Cortex of kidney (tissue), 1 donor: ENCODE data around the gene LNPEP.

Experiments used
- DNase-seq: peaks from one replicate; lab custom pipeline; 2025; lab: John Stamatoyannopoulos, UW

The LNPEP gene

DNA sequence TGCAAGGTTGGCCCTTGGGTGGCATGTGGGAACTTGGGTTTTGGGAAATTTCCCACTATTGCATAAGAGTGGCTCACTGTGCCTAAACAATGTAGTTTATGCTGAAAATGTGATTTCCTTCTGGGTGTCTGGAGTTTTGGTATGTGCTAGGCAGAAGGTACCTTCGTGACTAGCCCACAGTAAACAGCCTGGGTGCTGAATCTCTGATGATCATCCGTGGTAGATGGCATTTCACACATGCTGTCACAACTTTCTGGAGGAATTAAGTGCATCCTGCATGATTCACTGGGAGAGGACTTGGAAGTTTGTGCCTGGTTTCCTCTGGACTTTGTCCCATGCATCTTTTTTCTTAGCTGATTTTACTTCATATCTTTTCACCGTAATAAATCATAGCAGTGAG is 64.5 kb downstream of the LNPEP start:
- no peak for DNase-seq

DNA sequence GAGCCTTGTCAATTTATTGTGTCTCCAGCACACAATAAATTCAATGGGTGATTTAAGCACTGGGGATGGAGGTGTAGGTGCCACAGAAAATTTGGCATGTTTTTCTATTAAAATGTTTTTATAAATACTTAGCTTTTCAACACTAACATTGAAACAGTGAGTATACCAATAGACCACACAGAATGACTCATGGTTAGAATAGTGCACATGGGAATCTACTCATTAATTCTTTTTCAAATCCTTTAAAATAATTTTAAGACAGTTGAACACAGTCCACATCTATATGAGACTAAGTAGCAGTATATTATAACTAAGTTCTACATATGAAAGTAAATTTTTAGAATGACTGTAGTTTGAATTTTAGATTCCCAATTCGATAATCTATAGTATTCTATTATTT is 67.1 kb downstream of the LNPEP start:
- DNase-seq: no peak

DNA sequence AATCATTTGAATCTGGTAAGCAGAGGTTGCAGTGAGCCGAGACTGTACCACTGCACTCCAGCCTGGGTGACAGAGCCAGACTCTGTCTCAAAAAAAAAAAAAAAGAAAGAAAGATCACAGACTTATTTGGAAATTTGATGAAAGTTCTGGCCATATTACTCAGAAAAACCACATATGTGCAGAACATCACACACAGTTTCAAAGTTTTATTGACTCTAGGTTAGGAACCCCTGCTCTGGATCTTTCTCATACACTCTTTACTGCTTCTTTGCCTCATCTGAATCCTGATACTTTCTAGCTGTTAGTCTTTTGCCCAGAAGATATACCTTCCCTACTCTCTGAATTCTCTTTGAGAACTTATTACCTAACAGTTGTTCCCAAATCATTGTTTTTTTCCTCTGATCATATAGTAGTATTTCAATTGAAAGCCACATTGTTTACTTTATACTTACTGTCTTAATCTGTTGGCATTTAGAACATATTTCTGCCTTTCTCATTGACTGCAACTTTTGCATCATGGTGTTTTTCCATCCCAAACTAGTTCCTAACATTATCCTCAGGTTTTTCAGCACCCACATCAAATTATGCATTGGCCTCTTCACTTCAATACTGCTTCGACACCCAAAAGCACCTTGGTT is 68.7 kb downstream of the LNPEP start:
- no peak for DNase-seq

DNA sequence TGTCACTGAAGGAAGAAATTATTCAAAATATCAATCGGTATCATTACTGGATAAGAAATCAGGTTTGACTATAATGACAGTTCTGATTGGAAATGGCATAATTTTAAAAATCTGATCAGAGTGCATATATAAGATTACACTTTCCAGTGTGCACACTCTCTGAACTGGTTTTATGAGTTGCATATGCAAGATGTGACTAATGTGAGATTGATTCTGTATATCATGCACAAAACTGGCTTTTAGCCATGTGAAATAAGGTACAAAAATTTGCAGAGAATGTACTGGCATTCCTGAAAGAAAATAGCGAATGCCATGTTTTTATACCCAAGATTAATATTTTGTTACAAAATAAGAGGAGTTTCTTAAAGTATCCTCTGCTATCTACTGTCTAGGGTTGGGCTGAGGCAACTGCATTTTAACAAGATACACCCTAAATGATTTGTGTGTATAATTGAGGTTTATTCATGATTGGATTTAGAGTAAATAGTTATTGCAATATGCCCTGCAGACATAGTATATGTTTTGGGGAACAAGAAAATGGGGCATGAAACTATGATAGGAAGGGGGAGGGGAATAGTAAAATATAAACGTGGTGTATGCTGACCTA is 70.7 kb downstream of the LNPEP start:
- DNase-seq: no peak

DNA sequence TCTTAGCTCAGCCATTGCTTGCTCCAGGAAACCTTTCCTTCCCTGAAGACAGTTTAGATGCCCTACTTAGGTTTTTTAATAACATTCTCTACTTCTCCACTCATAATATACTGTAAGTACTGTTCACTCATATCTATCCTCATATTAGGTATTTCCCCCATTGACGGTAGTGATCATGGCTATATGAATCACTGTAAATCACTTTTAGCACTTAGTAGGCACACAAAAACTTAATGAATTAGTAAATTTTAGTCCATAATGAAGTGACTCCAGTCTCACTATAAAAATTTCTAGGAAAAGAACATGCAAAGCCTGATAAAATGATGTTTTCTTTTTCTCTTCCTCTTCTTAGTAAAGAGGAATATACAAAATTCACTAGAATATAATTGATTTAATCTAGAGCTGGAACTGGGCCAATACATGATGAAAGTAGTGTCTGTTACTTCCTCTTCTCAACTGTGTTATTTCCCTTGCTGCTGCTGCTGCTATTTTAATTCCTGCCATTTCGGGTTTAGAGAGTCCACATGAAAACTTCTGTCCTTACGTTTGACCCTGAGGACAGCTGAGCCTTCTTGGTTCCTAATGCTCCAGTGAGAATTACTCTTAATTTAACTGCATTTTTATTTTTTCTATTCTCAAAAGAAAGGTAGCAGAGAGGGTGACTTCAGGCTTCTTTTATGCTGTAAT is 73.5 kb downstream of the LNPEP start:
- DNase-seq: no peak

DNA sequence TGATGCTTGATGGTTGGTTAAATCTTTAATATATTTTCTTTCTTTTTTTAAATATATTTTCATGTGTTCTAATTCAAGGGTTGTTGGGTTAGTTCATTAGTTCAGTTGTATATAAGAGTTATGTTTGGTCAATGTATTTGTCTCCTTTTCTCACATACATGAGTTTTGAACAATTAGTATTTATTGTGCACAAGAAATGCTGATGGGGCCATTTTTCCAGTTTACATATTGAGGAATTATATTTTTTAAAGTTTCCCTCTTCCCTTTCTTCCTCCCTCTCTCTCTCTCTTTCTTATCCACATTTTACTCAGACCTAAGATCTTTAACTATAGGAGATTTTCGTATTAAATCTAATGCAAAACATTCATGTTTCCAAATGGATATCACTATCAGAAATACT is 74.0 kb downstream of the LNPEP start:
- no peak for DNase-seq

DNA sequence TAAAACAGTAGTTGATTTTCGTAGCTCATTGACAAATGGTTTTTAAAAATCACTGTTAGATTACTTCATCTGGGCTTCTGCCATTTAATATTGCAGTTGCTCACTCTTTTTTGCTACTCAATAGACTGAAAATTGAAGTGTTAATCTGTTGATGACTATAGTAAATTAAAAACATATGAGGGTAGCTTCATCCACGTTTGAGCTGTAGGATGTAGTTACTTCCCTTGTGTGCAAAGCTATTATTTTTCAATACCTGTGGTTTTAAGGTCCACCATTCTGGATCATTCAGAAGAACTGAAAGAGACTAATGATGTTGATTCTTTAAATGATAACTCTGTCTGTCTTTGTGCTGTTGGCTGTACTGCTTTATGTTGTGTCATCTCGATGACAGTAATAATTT is 74.7 kb downstream of the LNPEP start:
- no peak for DNase-seq

DNA sequence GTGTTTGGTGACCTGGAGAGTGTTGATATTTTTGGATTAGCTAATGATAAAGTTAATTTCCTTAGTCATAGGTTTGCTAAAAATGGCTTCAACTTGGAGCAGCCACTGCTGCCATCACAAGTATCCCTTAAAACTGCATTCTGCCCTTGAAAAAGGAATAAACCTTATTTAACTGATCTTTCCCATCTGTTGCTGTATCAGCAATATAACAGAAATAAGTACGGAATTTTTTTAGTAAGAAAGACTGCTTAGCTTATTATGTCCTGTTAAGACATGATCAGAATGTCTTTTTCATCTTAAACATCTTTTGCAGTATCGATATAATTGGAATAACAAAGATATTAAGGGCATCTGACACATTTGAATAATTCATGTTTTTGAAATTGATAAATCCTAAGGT is 75.7 kb downstream of the LNPEP start:
- DNase-seq: no peak

DNA sequence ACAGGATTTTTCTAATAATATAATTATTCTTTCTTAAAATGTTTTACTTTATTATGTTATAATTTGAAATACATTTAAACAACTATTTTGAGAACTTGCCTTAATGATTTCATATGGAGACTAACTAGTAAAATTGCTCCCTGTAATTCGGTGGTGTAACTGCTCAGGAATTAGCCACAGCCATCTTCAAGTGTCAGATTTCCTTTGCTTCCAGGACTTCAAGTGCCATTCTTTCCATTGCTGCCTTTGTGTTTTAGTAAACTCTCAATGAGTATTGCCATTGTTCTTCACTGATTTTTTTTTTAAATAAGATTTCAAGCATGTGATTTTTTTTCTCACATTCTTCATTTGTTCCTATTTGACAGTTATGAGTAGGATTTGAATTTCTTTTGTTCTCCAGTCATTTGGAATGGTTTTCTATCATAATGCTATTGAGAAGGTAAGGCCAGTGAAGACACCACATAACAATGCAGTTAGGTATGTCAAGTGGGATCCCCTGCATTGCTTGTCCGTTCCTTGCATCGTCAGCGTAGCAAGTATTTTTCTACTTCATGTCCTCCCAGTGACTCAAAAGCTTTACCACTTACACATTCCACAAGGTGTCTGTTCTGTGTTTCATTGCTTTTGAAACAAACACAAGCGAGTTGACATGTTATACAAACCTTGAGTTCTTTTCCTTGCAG is 83.7 kb downstream of the LNPEP start:
- DNase-seq: no peak

DNA sequence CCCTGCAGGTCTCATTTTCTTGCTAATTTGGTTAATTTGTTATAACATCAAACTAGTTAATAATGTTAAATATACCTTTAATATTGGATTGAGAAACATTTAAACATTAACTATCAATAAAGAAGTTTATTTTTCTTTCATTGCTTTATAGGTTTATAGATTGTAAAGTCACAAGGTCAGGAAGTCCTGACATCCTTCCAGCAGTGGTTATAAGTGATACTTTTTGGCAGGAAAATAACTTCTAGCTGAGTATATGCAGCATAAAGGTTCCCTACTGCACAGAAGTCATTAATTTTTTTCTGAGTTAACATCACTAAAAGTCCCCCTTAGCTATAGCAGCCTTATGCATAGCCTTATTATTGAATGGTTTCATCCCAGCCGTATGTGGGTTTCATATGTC is 85.5 kb downstream of the LNPEP start:
- no peak for DNase-seq

DNA sequence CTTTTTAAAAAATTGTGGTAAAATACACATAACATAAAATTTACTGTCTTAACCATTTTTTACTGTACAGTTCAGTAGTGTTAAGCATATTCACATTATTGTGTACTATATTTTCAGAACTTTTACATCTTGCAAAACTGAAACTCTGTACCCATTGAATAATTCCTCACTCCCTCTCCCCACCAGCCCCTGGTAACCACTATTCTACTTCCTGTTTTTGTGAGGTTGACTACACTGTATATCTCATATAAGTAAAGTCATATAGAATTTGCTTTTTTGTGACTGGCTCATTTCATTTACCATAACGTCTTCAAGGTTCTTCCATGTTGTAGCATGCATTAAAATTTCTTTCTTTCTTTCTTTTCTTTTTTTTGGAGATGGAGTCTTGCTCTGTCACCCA is 87.0 kb downstream of the LNPEP start:
- DNase-seq: no peak

DNA sequence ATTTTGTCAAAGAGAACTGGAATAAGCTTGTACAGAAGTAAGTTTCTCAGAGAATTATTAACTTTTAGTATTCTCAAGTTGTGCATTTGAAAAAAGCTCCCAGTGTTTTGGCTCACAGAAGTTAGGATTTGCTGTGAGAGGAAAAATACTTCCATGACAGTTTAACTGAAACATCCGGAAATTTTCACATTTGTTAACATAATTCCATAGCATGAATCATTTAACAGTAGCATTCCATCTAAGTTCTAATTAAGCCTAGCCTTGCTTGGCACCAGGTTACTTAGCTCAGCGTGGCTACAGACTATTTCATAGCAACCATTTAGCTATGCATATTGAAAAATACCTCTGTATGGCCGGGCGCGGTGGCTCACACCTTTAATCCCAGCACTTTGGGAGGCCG is 90.8 kb downstream of the LNPEP start:
- DNase-seq: no peak

DNA sequence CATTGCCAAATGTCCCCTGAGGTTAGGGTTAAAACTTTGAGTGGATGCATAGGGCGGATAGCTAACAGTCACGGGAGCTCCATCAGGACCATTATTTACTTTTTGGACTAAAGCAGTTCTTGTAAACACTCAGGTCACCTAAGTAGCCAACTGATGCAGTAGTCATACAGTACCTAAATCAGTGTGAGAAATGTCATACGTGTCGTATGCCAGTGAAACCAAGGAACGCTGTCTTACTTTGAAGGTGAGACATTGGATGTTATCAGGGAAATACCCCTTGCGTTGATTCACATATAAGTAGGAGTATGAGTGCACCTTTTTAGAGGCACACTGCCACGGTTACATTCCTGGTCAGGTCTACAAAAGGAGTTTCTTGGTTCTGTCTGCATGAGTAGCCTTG is 101.9 kb downstream of the LNPEP start:
- DNase-seq: no peak

DNA sequence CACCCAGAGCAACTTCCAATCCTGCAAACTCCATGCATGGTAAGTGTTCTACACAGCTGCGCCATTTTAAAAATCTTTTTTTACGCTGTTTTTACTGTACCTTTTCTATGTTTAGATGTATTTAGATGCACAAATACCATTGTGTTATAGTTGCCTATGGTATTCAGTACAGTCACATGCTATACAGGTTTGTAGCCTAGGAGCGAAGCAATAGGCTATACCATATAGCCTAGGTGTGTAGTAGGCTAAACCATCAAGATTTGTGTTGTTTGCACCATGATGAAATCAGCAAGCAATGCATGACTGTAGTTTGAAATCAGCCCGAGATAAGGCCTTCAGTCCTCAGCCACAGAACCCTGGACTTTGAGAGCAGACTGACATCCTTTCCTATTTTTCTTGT is 105.4 kb downstream of the LNPEP start:
- DNase-seq: no peak

DNA sequence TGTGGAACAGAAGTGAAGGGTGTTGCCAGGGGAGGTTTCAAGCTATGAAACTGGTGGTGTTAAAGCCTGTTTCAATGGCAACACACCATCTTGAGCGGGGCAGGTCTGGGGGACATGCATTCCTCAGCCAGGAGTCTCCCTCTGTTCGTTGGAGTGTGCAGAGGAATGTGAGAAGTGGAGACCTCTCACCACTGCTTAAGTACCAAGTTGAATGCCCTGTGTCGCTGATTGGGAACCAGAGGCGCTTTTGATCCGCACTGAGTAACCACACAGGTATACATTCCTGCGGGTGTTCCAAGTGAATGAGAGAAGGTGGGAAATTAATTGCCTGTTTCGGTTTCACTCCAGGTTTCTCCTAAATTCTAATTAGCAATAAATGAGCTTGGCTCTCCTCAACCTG is 107.1 kb downstream of the LNPEP start:
- no peak for DNase-seq

DNA sequence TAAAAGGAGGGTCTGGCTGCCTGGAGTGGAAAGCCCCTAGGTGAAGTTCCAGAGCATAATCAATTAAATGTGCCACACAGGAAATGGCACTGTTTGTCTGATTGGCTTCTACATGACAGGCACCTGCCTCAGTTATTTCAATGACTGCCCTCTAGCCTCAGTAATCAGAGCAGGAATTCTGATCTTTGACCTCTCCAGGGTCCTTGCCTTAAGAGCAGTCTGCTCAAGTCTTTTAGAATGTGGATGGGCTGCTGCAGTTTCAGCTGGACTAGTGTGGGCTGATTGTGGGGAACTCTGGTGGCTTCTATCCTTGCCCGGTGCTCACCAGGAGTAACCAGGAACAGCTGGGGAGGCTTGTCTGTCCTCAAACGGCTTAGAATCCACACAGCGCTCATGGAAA is 107.6 kb downstream of the LNPEP start:
- DNase-seq: no peak

DNA sequence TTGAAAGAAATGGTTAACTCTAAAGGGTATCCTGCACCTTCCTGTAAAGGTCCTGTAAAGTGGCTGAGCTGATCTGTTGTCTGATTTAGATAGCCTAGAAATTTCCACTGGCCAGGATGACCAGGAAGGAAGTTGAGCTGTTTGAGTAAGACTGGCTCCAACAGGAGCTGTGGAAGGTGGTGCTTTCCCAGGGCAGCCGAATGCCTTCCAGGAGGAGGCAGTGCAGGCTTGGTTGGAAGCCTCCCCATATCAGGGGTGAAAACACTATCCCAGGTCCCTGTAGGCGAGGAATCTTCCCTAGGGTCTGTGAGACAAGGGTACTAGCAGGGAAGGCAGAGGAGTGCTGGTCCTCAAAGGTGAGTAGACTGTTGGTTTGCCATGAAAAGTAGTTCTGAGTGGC is 108.2 kb downstream of the LNPEP start:
- DNase-seq: no peak

DNA sequence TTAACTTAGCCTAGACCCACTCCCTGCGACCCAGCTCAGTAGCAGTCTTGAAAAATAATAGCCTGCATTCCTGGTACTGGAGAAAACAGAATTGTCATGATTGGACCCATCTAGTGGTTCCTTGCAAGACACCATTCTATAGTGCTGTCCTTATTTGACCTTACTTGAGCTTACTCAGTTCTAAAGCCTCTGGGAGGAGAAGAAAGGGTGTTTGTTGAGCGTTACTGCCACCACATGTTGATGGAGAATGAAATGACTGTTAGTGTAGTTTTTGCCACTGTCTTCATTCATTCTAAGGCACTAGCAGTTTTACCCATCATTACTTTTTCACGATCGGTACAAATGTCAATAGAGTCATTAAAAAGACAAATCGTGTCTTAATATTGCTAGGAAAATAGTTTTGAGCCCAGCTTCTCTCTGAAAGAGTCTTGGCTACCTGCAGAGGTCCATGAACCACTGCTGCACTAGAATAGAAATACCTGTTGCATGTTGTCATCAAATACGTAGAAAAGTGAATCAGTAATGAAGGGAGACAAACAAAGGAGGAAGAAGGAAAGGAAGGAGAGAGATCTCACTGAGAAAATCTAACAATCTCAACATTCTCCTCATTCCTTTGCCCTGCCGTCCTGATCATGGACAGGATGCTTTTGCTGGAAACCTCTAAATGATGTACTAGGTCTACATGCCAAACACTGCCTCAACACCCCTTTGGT is 110.5 kb downstream of the LNPEP start:
- no peak for DNase-seq

DNA sequence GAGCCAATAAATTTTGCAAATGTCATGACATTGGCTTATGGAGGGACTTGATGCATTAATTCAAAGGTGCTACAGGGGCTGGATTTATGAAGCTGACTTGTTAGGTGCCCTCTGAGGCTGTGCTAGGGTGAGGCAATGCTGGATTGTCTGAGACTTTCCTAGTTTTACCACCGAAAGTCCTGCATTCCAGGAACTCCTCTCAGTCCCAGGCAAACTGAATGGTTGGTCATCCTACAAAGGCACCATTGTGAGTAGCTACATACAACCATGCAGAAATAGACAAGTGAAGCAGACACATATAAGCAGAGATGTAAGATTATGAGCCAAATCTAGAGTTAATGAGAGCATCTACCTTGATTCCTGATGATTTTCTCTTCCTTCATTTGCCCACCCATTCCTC is 111.2 kb downstream of the LNPEP start:
- DNase-seq: no peak

DNA sequence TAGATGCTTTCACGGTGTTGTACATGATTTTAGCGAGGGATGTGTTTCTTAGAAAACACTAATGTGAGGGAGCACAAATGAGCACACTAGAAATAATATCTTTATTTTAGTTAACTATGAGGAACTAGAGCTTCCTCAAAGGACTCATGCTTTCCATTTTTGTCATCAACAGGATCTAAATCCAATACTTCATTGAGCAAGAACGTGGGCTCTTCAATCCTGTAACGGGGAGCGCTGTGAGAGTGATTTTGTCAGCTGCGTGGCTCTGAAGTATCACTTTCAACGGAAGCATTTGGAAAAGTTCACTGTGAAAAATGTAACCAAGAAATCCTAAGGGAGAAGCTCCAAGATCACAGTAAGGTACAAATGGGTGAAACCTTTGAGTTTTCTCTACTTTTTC is 113.3 kb downstream of the LNPEP start:
- DNase-seq: no peak

DNA sequence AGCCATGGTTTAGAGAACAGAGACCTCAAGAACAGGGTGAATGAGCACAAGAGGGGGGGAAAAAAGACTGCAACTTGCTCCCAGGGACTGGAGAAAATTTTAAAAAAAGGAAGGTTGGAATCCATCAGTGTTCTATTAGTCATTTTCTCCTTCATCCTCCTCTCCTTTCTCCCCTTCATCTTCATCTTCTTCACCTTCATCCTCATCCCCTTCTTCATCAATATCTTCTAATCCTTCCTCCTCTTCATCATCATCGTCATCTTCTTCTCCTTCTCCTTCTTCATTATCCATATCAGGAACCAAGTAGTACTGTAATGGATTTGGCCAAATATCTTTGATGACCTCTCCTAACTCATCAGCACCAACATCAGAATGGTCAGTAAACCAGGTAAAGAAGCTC is 120.4 kb downstream of the LNPEP start:
- no peak for DNase-seq

DNA sequence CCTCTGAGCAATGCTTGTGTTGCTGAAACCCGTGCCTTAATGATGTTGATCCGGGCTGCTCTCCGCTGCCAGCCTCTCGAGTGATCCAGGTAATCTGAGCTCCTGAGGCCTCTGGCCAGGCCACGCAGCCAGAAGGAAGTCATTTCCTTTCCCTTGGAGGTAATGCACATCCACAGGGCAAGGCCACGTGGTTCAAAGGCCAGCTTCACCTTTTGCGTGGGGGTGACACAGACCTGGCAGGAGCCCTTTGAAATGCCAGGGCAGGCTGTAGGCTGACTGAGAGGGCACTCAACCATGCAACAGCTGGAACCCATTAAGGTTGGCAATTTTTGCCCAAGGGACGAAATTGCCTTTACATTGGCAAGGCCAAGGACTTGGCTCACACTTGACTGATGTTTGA is 126.2 kb downstream of the LNPEP start:
- DNase-seq: no peak

DNA sequence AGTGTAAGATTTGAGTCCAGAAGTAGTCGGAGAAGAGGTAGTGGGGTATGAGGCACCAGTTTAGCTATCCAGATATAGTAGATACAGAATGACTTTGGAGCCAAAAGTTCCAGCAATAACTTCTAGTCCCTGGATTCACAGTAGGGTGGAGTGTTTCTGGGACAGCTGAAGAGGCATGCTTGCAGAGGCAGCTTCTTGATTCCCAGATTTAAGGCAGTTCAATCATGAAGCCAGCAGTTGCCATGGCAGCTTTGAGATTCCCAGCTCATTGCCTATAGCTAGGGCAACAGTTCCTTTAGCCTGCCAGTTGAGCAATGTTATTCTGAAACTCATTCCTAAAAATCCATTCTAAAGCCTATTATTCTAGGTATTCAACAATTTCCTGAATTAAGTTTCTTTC is 127.4 kb downstream of the LNPEP start:
- DNase-seq: no peak
